ENCODE results near the gene HSPG2. TPM values are rescaled to one million over a fixed set of nuclear protein-coding genes. Genes with fewer than 3 reads are reported as not detected.

Gene HSPG2
- total RNA-seq, 1 experiment from 2014 or later: 35.1 TPM

GRCh38 chr1:21783679-21784603, 153.2 kb downstream of the HSPG2 start:
- Histone ChIP-seq H2AFZ (ENCODE audit: low read length) (peak overlapping the region; percentile 98; the same call in 1 of the 2 replicates), H4K20me1 (ENCODE audit: low read length) (peaks cover 14% of the 10 kb centered on the region), H3K4me2 (ENCODE audit: low read length) (peak overlapping the region; percentile 100), H3K36me3 (ENCODE audit: low read depth, low read length) (peaks cover 3% of the 10 kb centered on the region; the same call in 1 of the 2 replicates), H3K27ac (ENCODE audit: low read length) (peak overlapping the region; percentile 99), H3K4me3 (ENCODE audit: low read length) (peak overlapping the region; percentile 86), H3F3A (ENCODE audit: low read length, unreplicated experiment) (no peaks in the 10 kb centered on the region), H3K9me3 (ENCODE audit: low read length) (no peaks in the 10 kb centered on the region), H3K79me2 (ENCODE audit: low read length) (peaks cover 38% of the 10 kb centered on the region), H3K9ac (ENCODE audit: low read length) (peak overlapping the region; percentile 99), H3K27me3 (ENCODE audit: low read length) (no peaks in the 10 kb centered on the region), H3K9me2 (replicated peaks; ENCODE audit: low read length) (no peaks in the 10 kb centered on the region), H3K4me1 (ENCODE audit: insufficient read depth, low read length) (peaks cover 28% of the 10 kb centered on the region)
- ATAC-seq: no peak; the same call in 1 of the 2 replicates
- DNase-seq: no peak
- BruUV-seq (replicated peaks): no TSS peak
- no peak for TF ChIP-seq CTCF (conservative IDR thresholded peaks at IDR 0.05; ENCODE audit: low read depth, low read length)
- no peak for TF ChIP-seq EZH2 (IDR thresholded peaks at IDR 0.05; ENCODE audit: low read length, unreplicated experiment)
- no peak for TF ChIP-seq EZH2phosphoT487 (IDR thresholded peaks at IDR 0.05; ENCODE audit: borderline replicate concordance, low read length)
- intact Hi-C loops (cut with micrococcal nuclease): loop anchor here (2.0 to 10.0 kb wide), 3 partner anchors 33 to 181 kb away; partner anchors contain the start of gene HSPG2
- CTCF ChIA-PET: interaction anchor here (1.1 kb wide), 1 partner anchor 239 kb away, joined by 4 read pairs; no protein-coding TSS in a partner anchor
- POLR2A ChIA-PET (ENCODE audit: unreplicated experiment): interaction anchor here (0.7 to 0.8 kb wide), 2 partner anchors 241 to 334 kb away, joined by 3 to 6 read pairs; no protein-coding TSS in a partner anchor

- H3K9me3 ChIP-seq (ENCODE audit: low read length): no peaks in the 10 kb centered on the region
- peak within 1 kb of the TSS; percentile 99 for H3K27ac ChIP-seq (ENCODE audit: low read length)
- TF ChIP-seq EZH2phosphoT487 (IDR thresholded peaks at IDR 0.05; ENCODE audit: borderline replicate concordance, low read length) (no peak), CTCF (conservative IDR thresholded peaks at IDR 0.05; ENCODE audit: low read depth, low read length) (no peak), EZH2 (IDR thresholded peaks at IDR 0.05; ENCODE audit: low read length, unreplicated experiment) (no peak)
- peak within 1 kb of the TSS; percentile 100 for H3K4me2 ChIP-seq (ENCODE audit: low read length)
- peaks cover 20% of the 10 kb centered on the region for H4K20me1 ChIP-seq (ENCODE audit: low read length)
- H3K36me3 ChIP-seq (ENCODE audit: low read depth, low read length): peaks cover 3% of the 10 kb centered on the region; the same call in 1 of the 2 replicates
- ATAC-seq (peak; percentile 83), DNase-seq (peak; percentile 97)
- no peaks in the 10 kb centered on the region for H3K9me2 ChIP-seq (replicated peaks; ENCODE audit: low read length)
- peaks cover 25% of the 10 kb centered on the region for H3K4me1 ChIP-seq (ENCODE audit: insufficient read depth, low read length)
- H3K9ac ChIP-seq (ENCODE audit: low read length): peak within 1 kb of the TSS; percentile 99
- peaks cover 47% of the 10 kb centered on the region for H3K79me2 ChIP-seq (ENCODE audit: low read length)
- CTCF ChIA-PET: interaction anchor here (0.6 to 1.1 kb wide), 2 partner anchors 18 to 240 kb away, joined by 4 read pairs; no protein-coding TSS in a partner anchor
- H3K27me3 ChIP-seq (ENCODE audit: low read length): no peaks in the 10 kb centered on the region
- no peaks in the 10 kb centered on the region for H3F3A ChIP-seq (ENCODE audit: low read length, unreplicated experiment)
- POLR2A ChIA-PET (ENCODE audit: unreplicated experiment): interaction anchor here (0.7 kb wide), 1 partner anchor 242 kb away, joined by 3 read pairs; no protein-coding TSS in a partner anchor
- peak within 1 kb of the TSS; percentile 86 for H3K4me3 ChIP-seq (ENCODE audit: low read length)
- peak within 1 kb of the TSS; percentile 98 for H2AFZ ChIP-seq (ENCODE audit: low read length)
- intact Hi-C loops (cut with micrococcal nuclease): loop anchor here (2.0 to 10.0 kb wide), 3 partner anchors 34 to 182 kb away; partner anchors contain the start of gene HSPG2
- TSS peak; percentile 99 for BruUV-seq (replicated peaks)
These were observed 154.0 kb downstream of the HSPG2 start, which contains the start of gene USP48 for GRCh38 chr1:21782868-21783678. TSS of gene USP48 (minus strand) at chr1:21783149. CDS start at chr1:21782957, 192 bp downstream.

Data from PC-3 (cell line).